ENCODE data around the gene TSHR.

The TSHR gene

DNA sequence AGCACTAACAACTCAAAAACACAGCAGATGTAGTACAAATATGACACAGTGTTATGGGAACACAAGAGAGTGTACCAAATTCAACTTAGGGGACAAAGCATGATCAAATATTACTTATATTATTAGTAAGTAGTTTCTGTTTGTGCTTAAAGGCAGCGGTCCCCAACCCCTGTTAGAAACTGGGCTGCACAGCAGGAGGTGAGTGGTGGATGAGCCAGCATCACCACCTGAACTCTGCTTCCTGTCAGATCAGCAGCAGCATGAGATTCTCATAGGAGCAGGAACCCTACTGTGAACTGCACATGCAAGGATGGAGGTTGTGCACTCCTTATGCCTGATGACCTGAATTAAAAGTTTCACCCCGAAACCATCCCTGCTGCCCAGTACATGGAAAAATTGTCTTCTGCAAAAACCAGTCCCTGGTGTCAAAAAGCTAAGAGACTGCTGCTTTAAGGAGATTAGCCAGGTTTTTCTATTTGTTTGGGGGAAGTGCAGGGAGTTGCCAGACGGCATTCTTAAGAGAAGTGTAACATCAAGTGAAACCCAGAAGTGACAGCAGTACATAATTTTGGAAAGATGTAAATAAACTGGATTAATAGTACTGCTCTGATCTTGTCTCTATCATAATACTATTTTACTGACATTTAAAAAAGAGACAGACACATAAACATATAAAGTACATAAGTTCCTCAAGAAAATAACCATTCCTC lies 238.7 kb downstream of the TSHR start:
- DNase-seq = no peak
